Stimulated activated naive CD8-positive, alpha-beta T cell treated with anti-CD3 and anti-CD28 coated beads, Interleukin-15, Interleukin-2, amounts not matched to agents 100 U/mL and 50 U/mL, for 24 hours (primary cell): ENCODE measurements around the gene AKAP1.

Experiments used
- ATAC-seq: fragments of 150-1000 bp; cut with Tn5 transposase; one replicate; pipeline ENCODE4 v1.10.0; 2021
- DNase-seq: peaks from one replicate; pipeline ENCODE4 v3.0.0; 2021

Gene AKAP1

GRCh38 chr17:57106836-57107497, 21.9 kb downstream of the AKAP1 start:
- no peak for DNase-seq
- no peak for ATAC-seq

- ATAC-seq (no peak), DNase-seq (no peak)
Measured at GRCh38 chr17:57107498-57108101, 22.6 kb downstream of the AKAP1 start.

- no peak for DNase-seq
- ATAC-seq, result no peak
Measured at GRCh38 chr17:57108671-57109392, 23.8 kb downstream of the AKAP1 start.

- DNase-seq (no peak), ATAC-seq (no peak)
Measured at GRCh38 chr17:57109393-57110151, 24.5 kb downstream of the AKAP1 start.

GRCh38 chr17:57110152-57110542, 25.1 kb downstream of the AKAP1 start:
- no peak for ATAC-seq

GRCh38 chr17:57110579-57111325, 25.7 kb downstream of the AKAP1 start:
- DNase-seq (no peak), ATAC-seq (no peak)

More at GRCh38 chr17:57110152-57110542, 25.1 kb downstream of the AKAP1 start:
- no peak for DNase-seq

- DNase-seq (no peak), ATAC-seq (no peak)
Measured at GRCh38 chr17:57111386-57111785, 26.3 kb downstream of the AKAP1 start.

GRCh38 chr17:57113011-57113410, 28.0 kb downstream of the AKAP1 start:
- no peak for ATAC-seq
- no peak for DNase-seq

- ATAC-seq (no peak), DNase-seq (no peak)
Measured at GRCh38 chr17:57113656-57114055, 28.6 kb downstream of the AKAP1 start.

GRCh38 chr17:57114085-57114673, 29.1 kb downstream of the AKAP1 start:
- ATAC-seq, result peak; percentile 60
- peak; percentile 76 for DNase-seq

- no peak for ATAC-seq
Measured at GRCh38 chr17:57115377-57115776, 30.3 kb downstream of the AKAP1 start.

GRCh38 chr17:57115916-57116315, 30.9 kb downstream of the AKAP1 start:
- no peak for DNase-seq

More at GRCh38 chr17:57115377-57115776, 30.3 kb downstream of the AKAP1 start:
- no peak for DNase-seq

GRCh38 chr17:57117798-57118197, 32.8 kb downstream of the AKAP1 start:
- DNase-seq (no peak), ATAC-seq (no peak)

More at GRCh38 chr17:57115916-57116315, 30.9 kb downstream of the AKAP1 start:
- no peak for ATAC-seq

GRCh38 chr17:57120814-57121213, 35.8 kb downstream of the AKAP1 start:
- ATAC-seq, result no peak
- no peak for DNase-seq

GRCh38 chr17:57121308-57122042, 36.4 kb downstream of the AKAP1 start:
- no peak for ATAC-seq
- DNase-seq, result no peak

- ATAC-seq, result no peak
- no peak for DNase-seq
Measured at GRCh38 chr17:57124053-57124452, 39.0 kb downstream of the AKAP1 start.

- no peak for DNase-seq
- no peak for ATAC-seq
Measured at GRCh38 chr17:57125406-57125805, 40.4 kb downstream of the AKAP1 start.

- ATAC-seq, result no peak
- DNase-seq, result no peak
Measured at GRCh38 chr17:57125866-57126265, 40.8 kb downstream of the AKAP1 start.

- ATAC-seq (peak; percentile 76), DNase-seq (peak; percentile 84)
Measured at GRCh38 chr17:57130708-57131461, 45.8 kb downstream of the AKAP1 start.

- DNase-seq (no peak), ATAC-seq (no peak)
Measured at GRCh38 chr17:57132663-57133062, 47.6 kb downstream of the AKAP1 start.
